HG02678 (cell line): ENCODE measurements around the gene COL15A1.

Source experiments
- ATAC-seq: cut with Tn5 transposase; IDR thresholded peaks from one replicate; pipeline ENCODE4 v1.9.1; 2021; ENCODE audit warnings: mild to moderate bottlenecking, moderate library complexity; ENCODE audit not compliant: unreplicated experiment

The COL15A1 gene

DNA sequence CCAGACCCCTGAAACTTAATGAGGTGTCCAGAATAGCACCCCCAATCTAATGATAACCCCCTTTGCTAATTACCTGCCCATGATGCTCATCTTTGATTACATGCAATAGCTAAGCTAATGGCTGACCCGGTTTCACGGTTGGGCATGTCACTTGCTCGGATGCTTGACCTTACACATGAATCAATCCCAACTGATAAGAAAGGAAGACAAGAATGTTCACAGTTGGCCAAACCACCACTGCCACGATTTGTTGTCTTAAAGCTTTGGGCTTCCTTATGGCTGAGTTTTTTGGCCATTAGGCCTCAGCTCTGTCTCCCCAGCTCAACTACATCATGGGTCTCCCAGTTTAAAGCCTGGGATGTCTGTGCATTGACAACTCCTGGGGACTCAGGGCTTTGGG is 108.1 kb downstream of the COL15A1 start:
- no peak for ATAC-seq

DNA sequence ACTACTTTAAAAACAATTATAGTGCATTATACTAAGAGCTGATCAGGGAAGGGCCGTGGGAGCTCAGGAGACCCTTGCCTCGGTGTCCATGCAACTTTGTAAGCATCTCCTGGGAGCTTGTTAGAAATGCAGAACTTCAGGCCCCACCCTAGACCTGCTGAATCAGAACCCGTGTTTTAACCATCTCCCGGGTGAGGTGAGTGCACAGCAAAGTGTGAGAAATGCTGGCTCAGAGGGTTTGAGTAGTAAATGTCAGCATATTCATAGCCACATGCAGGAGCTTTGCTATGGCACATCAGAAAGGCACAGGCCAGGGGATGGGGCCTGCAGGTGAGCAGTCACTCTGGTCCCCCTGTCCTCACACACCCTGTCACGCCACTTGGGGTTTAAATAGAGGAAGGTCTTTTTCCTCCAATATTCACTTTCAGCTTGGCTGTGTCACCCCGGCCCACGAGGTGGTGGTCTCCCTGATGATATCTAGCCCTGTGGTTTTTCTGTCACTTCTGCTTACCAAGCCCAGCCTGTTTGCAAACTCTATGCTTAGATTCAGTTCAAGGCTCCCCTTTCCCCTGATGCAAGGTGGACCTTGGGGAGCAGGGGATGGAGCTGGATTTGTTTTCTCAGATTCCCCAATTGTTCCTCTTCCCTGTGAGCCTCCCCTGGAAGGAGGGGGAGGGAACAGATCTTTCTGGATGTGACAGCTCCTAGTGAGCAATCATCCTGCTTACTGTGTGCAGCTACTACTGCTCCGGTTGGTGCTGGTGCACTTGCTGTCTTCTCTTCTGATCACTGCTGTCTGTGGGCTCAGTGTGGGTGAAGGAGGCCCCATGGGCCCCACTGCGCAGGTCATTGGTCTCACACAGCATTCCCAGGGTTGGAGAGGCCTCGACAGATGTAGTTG is 109.4 kb downstream of the COL15A1 start:
- ATAC-seq, result no peak

DNA sequence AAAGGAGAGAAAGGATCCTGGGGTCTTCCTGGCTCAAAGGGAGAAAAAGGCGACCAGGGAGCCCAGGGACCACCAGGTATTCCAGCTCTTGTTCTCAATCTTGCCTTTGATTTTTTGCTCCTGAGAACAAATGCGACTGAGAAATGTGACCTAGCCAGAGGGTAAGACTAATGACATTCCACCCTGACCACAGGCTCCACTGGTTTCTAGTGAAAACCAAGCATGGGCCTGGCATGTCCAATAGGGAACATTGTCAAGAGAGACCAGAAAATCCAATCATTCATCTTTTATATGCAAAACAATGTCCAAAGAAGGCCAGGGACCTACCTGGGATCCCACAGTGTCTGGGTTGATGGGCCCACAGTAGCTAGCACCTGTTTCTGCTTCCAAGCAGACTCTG is 110.9 kb downstream of the COL15A1 start:
- ATAC-seq, result no peak

DNA sequence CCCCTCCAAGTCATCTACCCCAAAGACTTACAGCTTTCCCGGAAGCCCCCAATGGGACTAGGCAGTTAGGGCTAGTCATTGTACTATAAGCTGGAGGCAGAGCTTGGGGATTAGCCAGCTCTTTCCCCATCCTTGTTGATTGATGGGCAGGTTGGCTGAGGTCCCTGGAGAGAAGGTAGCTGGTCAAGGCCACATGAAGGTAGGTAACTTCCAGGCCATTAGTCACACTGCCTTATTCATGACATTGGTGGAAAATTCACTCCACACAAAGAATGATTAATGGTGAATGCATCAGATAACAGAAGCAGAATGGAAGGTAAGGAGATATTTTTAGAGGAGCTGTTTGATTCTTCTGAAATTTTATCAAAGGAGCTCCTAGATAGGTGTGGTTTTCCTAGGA is 111.7 kb downstream of the COL15A1 start:
- ATAC-seq, result no peak

DNA sequence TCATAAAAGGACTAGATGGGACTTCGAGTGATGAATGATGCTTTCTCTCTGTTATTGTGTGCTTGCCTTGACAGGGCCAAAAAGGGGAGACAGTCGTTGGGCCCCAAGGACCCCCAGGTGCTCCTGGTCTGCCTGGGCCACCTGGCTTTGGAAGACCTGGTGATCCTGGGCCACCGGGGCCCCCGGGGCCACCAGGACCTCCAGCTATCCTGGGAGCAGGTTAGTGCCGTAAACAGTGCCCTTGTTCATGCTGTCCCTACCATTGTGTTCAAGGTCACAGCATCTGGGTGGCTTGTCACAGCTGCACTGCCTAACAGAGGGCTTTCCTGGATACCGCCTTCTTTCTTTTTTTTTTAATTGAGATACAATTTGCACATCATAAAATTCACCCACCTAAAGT is 112.5 kb downstream of the COL15A1 start:
- no peak for ATAC-seq

DNA sequence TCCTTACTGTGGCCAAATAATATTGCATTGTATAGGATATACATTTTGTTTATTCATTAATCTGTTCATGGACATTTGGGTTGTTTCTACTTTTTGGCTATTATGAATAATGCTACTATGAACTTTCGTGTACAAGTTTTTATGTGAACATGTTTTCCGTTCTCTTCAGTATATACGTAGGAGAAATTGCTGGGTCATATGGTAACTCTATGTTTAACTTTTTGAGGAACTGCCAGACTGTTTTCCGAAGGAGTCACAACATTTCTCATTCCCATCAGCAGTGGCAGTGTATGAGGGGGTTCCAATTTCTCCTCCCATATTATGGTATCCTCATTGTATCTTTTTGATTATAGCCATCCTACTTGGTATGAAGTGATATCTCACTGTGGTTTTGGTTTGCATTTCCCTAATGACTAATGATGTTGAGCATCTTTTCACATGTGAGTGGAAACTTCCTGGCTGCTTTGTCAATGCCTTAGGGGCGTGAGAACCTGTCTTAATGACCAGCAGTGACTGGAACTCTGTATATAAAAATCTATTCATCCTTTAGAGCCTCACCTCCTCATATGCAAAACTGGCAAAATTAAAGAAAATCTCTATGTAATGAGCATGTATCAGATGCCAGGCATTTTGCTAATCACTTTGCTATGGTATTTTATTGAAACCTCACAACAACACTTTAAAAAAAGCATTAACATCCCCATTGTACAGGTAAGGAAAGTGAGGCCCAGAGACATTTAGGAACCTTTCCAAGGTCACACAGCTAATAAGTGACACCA is 113.4 kb downstream of the COL15A1 start:
- ATAC-seq, result no peak

DNA sequence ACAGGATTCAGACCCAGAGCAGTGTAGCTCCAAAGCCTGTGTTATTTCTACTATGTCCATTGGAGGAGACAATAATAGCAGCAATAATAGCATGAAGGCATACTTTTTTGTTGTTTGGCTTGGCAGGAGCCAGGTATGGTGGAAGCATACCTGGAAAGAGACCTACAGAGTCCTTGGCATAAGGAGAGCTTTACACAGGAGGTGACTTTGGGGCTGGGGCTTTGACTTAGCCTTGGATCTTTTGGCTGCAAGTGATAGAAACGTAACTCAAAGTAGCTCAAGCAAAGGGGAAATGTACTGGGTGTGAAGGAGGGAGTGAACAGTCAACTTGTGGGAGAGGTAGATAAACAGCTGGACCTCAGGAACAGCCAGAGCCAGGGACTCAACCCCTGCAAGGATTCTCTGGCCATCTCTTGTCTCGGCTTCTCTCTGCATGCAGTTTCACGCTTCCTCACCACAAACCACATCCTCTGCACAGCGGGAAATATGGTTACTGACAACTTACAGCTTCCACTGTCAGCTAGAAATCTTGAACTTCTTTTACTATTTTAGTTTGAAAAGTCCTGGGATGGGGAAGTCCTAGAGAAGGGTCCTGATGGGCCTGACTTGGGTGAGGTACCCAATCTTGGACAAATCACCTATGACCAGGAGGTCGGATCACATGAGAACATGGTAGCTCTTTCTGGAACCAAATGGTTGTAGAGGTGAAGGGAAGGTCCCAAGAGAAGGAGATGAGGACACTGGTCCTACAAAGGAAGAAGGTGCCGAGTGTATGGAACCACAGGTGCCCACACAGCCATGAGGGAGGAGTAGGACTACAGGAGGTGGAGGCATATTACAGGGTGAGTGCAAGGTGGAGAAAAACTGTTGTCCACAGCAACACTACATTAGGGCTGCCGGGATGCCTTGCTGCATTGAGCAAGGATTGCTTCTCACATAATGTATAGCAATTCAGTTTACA is 114.2 kb downstream of the COL15A1 start:
- ATAC-seq, result peak; percentile 86

DNA sequence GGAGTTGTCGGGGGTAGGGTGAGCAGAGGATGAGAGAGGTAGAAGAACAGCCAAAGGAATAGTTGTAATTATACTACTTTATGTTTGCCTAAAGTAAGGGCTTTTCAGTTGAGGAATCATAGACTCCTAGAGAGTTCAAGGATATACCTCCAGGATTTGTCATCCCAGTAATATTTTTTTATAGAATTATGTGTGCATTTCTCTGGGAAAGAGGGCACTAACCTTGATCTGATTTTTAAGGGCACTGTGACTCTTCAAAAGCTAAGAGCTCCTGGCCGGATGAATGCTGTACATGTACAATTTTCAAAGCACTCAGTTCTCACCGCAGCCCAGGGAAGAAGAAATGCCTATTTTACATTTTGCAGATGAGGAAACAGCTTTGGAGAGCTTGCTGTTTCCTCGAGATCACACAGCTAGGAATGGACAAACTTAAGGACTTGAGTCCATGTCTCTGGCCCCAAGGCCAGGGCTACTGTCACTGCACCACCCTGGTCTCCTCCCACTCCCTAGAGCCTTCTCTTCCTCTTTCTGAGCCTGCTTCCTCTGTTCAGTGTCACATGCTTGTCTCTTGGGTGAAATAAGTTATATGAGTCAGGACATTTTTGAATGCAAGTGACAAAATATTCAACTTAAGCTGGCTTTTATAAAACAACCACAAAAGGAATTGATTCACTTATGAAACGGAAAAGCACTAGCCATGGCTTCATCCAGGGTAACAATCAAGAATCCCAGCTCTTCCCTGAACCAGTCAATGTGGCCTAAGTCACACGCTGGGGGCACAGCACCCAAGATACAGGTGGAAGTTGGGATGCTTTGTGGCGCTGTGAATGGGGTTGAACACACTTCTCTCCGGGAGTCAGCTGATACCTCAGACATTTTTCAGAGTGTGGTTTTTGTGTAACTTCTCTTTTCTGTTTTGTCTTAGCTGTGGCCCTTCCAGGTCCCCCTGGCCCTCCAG is 115.5 kb downstream of the COL15A1 start:
- peak; percentile 72 for ATAC-seq

DNA sequence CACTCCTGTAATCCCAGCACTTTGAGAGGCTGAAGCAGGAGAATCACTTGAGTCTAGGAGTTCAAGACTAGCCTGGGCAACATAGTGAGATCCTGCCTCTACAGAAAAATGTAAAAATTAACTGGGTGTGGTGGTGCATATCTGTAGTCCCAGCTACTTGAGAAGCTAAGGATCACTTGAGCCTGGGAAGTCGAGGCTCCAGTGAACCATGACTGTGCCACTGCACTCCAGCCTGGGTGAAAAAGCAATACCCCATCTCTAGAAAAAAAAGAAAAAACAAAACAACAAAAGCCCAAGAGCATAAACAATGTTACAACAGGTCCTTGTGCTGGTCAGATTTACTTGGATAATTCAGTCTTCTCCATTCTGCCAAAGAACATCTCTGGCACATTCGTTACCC is 116.9 kb downstream of the COL15A1 start:
- ATAC-seq, result no peak

DNA sequence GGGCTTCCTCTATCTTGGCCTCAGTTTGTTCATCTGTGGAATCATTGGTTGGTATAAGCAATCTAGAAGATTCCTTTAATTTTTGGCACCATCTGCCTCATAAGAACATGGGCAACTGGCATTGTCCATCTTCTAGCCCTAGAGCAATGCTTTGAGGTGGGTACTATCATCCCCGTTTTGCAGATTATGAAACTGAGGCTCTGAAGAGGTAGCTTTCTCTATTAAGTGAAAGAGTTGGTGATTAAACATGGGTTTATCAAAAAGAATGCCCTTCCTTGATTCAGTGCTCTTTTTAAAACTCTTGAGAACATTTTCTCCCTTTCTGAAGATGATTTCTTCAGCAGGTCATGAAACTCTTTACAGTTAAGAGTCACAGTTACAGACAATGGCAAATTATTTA is 118.8 kb downstream of the COL15A1 start:
- ATAC-seq, result no peak

DNA sequence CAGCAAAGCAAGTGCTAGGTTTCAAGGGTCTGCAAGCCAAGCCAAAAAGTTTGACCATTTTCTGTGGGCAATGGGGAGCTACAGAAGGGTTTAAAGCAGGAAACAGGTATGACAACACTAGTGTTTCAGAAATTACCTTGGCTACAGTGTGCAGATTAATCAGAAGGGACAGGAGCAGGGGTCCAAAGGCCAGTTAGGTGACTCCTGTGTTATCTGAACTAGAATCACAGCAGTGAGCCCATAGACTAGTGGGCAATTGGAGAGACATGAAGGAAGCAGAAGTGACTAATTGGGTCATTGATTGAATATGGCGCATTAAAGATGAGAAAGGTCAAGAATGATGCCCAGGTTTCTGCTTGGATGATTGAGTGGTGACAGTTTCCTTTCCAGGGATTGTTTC is 119.8 kb downstream of the COL15A1 start:
- ATAC-seq, result no peak

DNA sequence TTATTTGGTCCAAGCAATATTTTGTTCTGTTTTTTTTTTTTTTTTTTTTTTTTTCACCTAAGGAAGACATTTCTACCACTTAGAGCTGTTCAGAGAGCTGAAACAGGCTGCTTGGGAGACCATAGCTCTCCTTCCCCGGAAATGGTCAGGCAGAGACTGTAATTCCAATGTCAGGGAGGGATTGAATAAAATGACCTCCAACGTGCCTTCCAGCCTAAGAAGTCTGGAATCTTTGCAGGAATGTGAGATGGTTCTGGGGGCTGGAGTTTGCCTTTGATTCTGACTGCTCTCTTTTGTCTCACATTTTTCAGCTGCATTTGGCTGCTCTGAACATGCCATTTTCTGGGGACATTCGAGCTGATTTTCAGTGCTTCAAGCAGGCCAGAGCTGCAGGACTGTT is 122.9 kb downstream of the COL15A1 start:
- no peak for ATAC-seq

DNA sequence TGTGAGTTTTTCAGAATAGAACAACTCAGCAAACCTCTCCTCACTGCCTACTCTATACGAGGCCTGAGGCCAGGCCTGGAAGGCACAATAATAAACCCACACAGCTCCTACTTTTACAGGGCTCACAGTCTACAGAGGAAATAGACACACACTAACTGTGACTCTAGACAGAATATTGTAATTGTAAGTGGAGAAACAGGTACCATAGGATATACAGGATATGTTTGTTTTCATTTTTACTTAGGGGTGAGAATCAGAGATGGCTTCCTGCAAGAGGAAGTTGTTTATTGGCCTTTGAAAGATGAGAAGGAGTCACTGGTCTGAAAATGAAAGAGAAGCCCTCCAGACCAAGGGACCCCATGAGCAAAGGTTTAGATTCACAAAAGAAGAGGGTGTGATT is 125.4 kb downstream of the COL15A1 start:
- no peak for ATAC-seq

DNA sequence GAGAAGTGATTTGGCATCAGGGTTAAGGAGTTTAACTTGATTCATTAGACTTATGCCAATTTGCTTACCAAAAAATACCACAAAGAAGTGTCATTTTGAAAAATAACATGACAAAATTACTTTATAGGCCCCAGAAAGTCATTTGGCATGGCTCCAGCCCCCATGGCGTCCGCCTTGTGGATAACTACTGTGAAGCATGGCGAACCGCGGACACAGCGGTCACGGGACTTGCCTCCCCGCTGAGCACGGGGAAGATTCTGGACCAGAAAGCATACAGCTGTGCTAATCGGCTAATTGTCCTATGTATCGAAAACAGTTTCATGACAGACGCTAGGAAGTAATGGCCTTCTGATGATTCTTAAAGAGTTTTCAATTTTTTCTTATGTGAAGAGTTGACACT is 125.8 kb downstream of the COL15A1 start:
- no peak for ATAC-seq

DNA sequence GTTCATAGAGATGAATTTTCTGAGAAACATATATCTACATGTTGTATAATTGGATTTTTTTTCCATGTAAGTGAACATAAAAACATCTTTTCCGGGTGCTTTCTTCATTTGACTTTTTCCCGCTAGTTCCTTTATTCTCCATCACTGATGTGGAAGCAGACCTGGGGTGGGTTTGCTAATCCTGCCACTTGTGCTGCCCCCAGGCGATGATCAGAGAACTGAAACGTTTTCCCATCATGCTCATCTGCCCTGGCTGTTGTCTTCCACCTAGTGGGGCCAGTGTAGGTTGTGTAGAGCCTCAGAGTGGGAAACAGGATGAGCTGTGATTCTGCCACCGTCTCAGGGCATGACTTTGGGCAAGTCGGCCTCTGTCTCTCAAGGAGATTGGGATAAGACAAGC is 127.0 kb downstream of the COL15A1 start:
- ATAC-seq, result no peak

DNA sequence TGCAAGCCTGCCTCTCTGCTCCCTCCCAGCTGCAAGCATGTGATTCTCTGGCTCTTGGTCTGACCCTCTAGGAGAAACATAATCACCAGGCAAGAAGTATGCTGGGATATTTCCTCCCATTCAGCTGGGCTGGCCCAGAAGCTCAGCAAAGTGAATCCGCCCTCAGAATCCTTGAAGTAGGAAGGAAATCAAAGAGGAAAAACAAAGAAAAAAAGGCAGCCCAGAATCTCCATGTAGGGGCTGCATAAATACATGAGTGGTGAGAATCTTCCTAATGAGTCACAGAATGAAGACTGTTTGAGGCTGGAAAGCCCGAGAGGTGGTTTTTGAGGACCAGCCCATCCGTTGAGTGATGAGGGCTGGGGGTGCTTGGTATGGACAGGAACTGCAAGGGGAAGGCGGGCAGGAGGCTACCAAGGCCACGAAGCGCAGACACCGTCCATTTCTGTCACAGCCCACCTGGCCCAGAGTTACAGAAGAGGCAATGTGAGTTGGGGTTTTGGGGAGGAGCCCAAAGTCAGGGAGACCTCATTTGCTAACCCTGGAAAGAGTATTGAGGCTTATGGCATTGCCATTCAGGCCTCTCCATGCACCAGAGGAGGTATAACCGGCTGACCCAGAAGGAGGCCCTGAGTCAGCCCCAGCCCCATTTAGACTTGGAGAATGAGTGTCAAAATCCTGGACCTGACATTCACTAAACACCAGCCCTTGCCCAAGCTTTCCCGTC is 127.8 kb downstream of the COL15A1 start:
- ATAC-seq, result no peak

DNA sequence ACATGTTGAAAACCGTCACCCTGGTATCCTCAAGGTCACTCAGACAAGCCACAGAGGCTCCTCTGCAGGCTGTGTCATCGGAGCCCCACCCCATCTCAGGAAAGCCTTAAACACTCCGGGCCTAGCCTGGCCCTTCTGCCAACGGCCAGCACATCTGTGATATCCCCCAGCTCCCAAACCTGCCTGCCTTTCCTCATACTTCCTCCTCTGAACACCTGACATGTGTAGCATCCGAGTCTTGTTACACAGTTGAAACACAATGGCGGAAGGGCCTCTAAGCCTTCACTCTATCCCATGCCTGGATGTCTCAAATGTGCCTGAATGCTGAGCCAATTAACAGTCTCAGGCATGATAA is 128.3 kb downstream of the COL15A1 start:
- no peak for ATAC-seq

DNA sequence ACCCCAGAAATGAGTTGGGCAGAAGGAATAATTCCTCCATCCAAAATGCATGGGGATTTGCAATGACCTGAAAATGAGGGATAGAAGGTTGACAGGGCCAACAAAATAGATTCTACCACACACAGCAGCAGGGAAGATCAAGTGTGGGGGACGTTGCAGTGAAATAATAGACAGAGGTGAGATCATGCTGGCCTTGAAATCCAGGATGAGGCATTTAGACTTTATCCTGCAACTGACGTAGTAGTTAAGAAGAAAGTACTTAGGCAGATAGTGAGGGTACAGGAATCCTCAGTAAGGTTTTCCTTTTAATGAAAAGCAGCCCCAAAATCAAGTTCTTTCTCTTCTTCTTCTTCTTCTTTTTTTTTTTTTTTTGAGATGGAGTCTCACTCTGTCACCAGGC is 129.6 kb downstream of the COL15A1 start:
- no peak for ATAC-seq
